ENCODE results near the gene CD7. TPM values are rescaled to one million over a fixed set of nuclear protein-coding genes. Genes with fewer than 3 reads are reported as not detected.

Gene CD7
- total and polyA plus RNA-seq, 7 donors: 0.60 to 38.3 (median 4.3) TPM; not detected in 2

- Histone ChIP-seq H3K36me3 (no peaks in the 10 kb centered on the region), H3K4me3 (peak overlapping the region in 2 of 4 donors; percentile 47 to 52), H3K27ac (peak overlapping the region; percentile 79 to 86 (median 84)), H3K27me3 (no peaks in the 10 kb centered on the region), H3K9me3 (no peaks in the 10 kb centered on the region), H3K4me1 (peaks cover 0 to 64% (median 57%) of the 10 kb centered on the region in 4 donors)
- 27 to 38% methylated on average over 7 of the region's 7 CpGs for WGBS, 2 donors
- TF ChIP-seq POLR2AphosphoS5 (IDR thresholded peaks at IDR 0.05) (no peak), EP300 (IDR thresholded peaks at IDR 0.05) (no peak), POLR2A (IDR thresholded peaks at IDR 0.05) (no peak), CTCF (IDR thresholded peaks at IDR 0.05) (no peak)
- intact Hi-C loops (cut with DNase I): loop anchor here (5.0 kb wide), 2 partner anchors 36 to 156 kb away; partner anchors contain the start of genes CYBC1 and SECTM1
- no peak for DNase-seq
Measured at GRCh38 chr17:82296511-82297279, 20.7 kb downstream of the CD7 start.

GRCh38 chr17:82295472-82295814 is 22.0 kb downstream of the CD7 start:
- H3K27ac ChIP-seq: peak overlapping the region; percentile 89 to 99 (median 94)
- intact Hi-C loops (cut with DNase I): loop anchor here (5.0 kb wide), 2 partner anchors 37 to 157 kb away; partner anchors contain the start of genes CYBC1 and SECTM1
- H3K4me3 ChIP-seq: no peak overlapping the region
- H3K9me3 ChIP-seq: no peaks in the 10 kb centered on the region
- peaks cover 0 to 59% (median 52%) of the 10 kb centered on the region in 4 donors for H3K4me1 ChIP-seq
- TF ChIP-seq POLR2A (IDR thresholded peaks at IDR 0.05) (no peak), CTCF (IDR thresholded peaks at IDR 0.05) (no peak), EP300 (IDR thresholded peaks at IDR 0.05) (no peak), POLR2AphosphoS5 (IDR thresholded peaks at IDR 0.05) (no peak)
- H3K36me3 ChIP-seq: no peaks in the 10 kb centered on the region
- 12 to 61% methylated on average over 4 of the region's 4 CpGs for WGBS, 2 donors
- DNase-seq: no peak
- no peaks in the 10 kb centered on the region for H3K27me3 ChIP-seq

- intact Hi-C loops (cut with DNase I): no loop called here
Measured at GRCh38 chr17:82294064-82294773, 23.2 kb downstream of the CD7 start.

GRCh38 chr17:82292251-82293154 is 24.9 kb downstream of the CD7 start:
- Histone ChIP-seq H3K9me3 (no peaks in the 10 kb centered on the region), H3K4me1 (peaks cover 0 to 69% (median 49%) of the 10 kb centered on the region in 4 donors), H3K4me3 (peak overlapping the region; percentile 62 to 94 (median 69)), H3K36me3 (no peaks in the 10 kb centered on the region), H3K27ac (peak overlapping the region; percentile 89 to 99 (median 94)), H3K27me3 (no peaks in the 10 kb centered on the region)
- 3% methylated on average over 86 of the region's 86 CpGs for WGBS, 2 donors
- peak; percentile 99 for DNase-seq
- TF ChIP-seq CTCF (IDR thresholded peaks at IDR 0.05): no peak
- peak in 1 of 4 donors; percentile 53 for TF ChIP-seq EP300 (IDR thresholded peaks at IDR 0.05)
- peak; percentile 96 to 99 (median 98) for TF ChIP-seq POLR2AphosphoS5 (IDR thresholded peaks at IDR 0.05)
- peak; percentile 94 to 98 for TF ChIP-seq POLR2A (IDR thresholded peaks at IDR 0.05)
- intact Hi-C loops (cut with DNase I): loop anchor here (2.0 kb wide), 1 partner anchor 20 kb away; the partner anchor contains the start of gene CSNK1D

More at GRCh38 chr17:82294064-82294773, 23.2 kb downstream of the CD7 start:
- peak overlapping the region; percentile 89 to 99 (median 94) for H3K27ac ChIP-seq
- peak overlapping the region; percentile 28 to 74 (median 63) for H3K4me3 ChIP-seq
- H3K36me3 ChIP-seq: no peaks in the 10 kb centered on the region
- peaks cover 0 to 68% (median 52%) of the 10 kb centered on the region in 4 donors for H3K4me1 ChIP-seq
- TF ChIP-seq EP300 (IDR thresholded peaks at IDR 0.05): peak in 1 of 4 donors; percentile 51
- TF ChIP-seq POLR2AphosphoS5 (IDR thresholded peaks at IDR 0.05): peak in 1 of 4 donors; percentile 34
- TF ChIP-seq POLR2A (IDR thresholded peaks at IDR 0.05): no peak
- no peak for DNase-seq
- H3K27me3 ChIP-seq: no peaks in the 10 kb centered on the region
- WGBS, 2 donors: 62 to 84% methylated on average over 15 of the region's 15 CpGs
- H3K9me3 ChIP-seq: no peaks in the 10 kb centered on the region
